Mesendoderm (in vitro differentiated cells): ENCODE results near the gene ENG. TPM values are rescaled to one million over a fixed set of nuclear protein-coding genes. Genes with fewer than 3 reads are reported as not detected.

ENCODE experiments used
- DNase-seq: peaks from one replicate; pipeline ENCODE4 v3.0.0; 2013
- H2AK5ac ChIP-seq: 2 replicates; pipeline ENCODE4 v1.6.1; 2013; ENCODE audit warnings: low read length, inconsistent platforms
- H2BK120ac ChIP-seq: 2 replicates; pipeline ENCODE4 v1.6.1; 2013; ENCODE audit warnings: low read depth, mild to moderate bottlenecking, low read length, moderate library complexity, mixed read lengths
- H2BK15ac ChIP-seq: replicated peaks from 2 replicates; pipeline ENCODE4 v1.6.1; 2013; ENCODE audit warnings: low read depth, mild to moderate bottlenecking, moderate library complexity
- H2BK5ac ChIP-seq: 2 replicates; pipeline ENCODE4 v1.6.1; 2013; ENCODE audit warnings: low read length, inconsistent platforms
- H3K18ac ChIP-seq: 2 replicates; pipeline ENCODE4 v1.6.1; 2013; ENCODE audit warnings: mild to moderate bottlenecking, low read length, mixed read lengths
- H3K23ac ChIP-seq: one replicate; pipeline ENCODE4 v1.6.1; 2013; ENCODE audit warnings: low read length
- H3K27ac ChIP-seq: 2 replicates; pipeline ENCODE4 v1.5.1; 2013; ENCODE audit warnings: low read depth, mild to moderate bottlenecking, inconsistent platforms, low read length, moderate library complexity
- H3K27me3 ChIP-seq: 2 replicates; pipeline ENCODE4 v1.6.1; 2013; ENCODE audit warnings: low read length, control low read depth, mild to moderate bottlenecking, inconsistent platforms; ENCODE audit not compliant: insufficient read depth, poor library complexity
- H3K36me3 ChIP-seq: 2 replicates; pipeline ENCODE4 v1.6.1; 2013; ENCODE audit warnings: low read length, inconsistent platforms; ENCODE audit not compliant: control insufficient read depth, insufficient read depth
- H3K4ac ChIP-seq: one replicate; pipeline ENCODE4 v1.6.1; 2013; ENCODE audit warnings: low read depth, mild to moderate bottlenecking, low read length, moderate library complexity
- H3K4me1 ChIP-seq: 2 replicates; pipeline ENCODE4 v1.6.1; 2013; ENCODE audit warnings: low read depth, low read length, inconsistent platforms; ENCODE audit not compliant: control insufficient read depth
- H3K4me2 ChIP-seq: 2 replicates; pipeline ENCODE4 v1.6.1; 2013; ENCODE audit warnings: low read length
- H3K4me3 ChIP-seq: 2 replicates; pipeline ENCODE4 v1.5.1; 2013; ENCODE audit warnings: mild to moderate bottlenecking, low read length
- H3K56ac ChIP-seq: one replicate; pipeline ENCODE4 v1.6.1; 2013; ENCODE audit warnings: low read length
- H3K79me1 ChIP-seq: 2 replicates; pipeline ENCODE4 v1.6.1; 2013; ENCODE audit warnings: low read length, inconsistent platforms
- H3K79me2 ChIP-seq: 2 replicates; pipeline ENCODE4 v1.6.1; 2013; ENCODE audit warnings: mild to moderate bottlenecking, low read length; ENCODE audit not compliant: control insufficient read depth, insufficient read depth
- H3K9ac ChIP-seq: 2 replicates; pipeline ENCODE4 v1.6.1; 2013; ENCODE audit warnings: low read length, inconsistent platforms
- H4K5ac ChIP-seq: one replicate; pipeline ENCODE4 v1.6.1; 2013; ENCODE audit warnings: low read length
- H4K8ac ChIP-seq: one replicate; pipeline ENCODE4 v1.6.1; 2013; ENCODE audit warnings: low read depth, mild to moderate bottlenecking, control low read depth, low read length, moderate library complexity
- WGBS: extraction: QIAGEN DNeasy Blood & Tissue Kit; methylation state at CpG from one replicate; pipeline ENCODE4 v1.1.7; 2013; ENCODE audit warnings: low lambda C conversion rate, missing lambda C conversion rate; ENCODE audit not compliant: insufficient coverage; ENCODE audit errors: extremely low coverage; 5-methylcytosine and 5-hydroxymethylcytosine counted together
- polyA plus RNA-seq, 2 experiments: library from polyadenylated mRNA; stranded (reverse); fragments of 200-250 nt; gene quantifications; one replicate each; pipeline ENCODE4 v1.2.3, GENCODE V29; 2013

ENG gene
- polyA plus RNA-seq (2013, experiment 1 of 2), result 5.9 TPM
- polyA plus RNA-seq (2013, experiment 2 of 2), result 5.4 TPM

DNA sequence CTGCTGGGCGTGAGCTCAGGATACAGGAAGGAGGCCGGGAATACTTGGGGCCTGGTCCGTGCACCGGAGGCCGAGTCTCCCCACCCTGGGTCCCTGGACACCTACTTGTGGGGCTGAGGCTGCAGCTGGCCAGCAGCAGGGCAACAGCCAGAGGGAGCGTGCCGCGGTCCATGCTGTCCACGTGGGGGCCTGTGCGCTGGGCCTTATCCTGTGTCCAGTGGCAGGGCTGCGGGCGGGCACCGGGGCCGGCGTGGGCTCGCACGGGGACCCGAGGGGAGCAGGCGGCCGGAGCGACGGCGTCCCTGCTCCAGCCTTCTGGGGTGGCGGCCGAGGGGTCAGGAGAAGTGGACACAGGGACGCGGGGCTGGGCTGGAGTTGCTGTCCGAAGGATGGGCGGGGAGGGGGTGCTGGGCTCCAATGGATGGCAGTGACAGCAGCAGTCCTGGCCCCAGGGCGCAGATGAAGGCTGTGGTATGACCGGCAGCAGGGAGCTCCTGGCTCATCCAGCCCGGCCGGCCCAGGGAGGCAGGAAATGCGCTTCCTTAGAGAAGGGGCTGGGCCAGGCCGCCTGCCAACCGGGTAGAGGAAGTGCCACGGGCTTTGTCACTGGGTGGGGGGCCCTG, at the start of gene ENG:
Gene ENG (minus strand): TSS at position 475 of the 623 bp plus-strand sequence. CDS start 303 bp downstream, at position 172.
- no peak within 1 kb of the TSS for H3K4ac ChIP-seq
- no peaks in the 10 kb centered on the region for H3K27me3 ChIP-seq
- H3K79me1 ChIP-seq, result no peaks in the 10 kb centered on the region
- H2AK5ac ChIP-seq, result peak within 1 kb of the TSS; percentile 25
- no peak within 1 kb of the TSS for H3K4me2 ChIP-seq
- H4K5ac ChIP-seq, result no peak within 1 kb of the TSS
- peak within 1 kb of the TSS; percentile 55 for H3K9ac ChIP-seq
- H2BK15ac ChIP-seq, result no peak within 1 kb of the TSS
- peaks cover 3% of the 10 kb centered on the region for H3K4me1 ChIP-seq
- H3K56ac ChIP-seq, result peak within 1 kb of the TSS; percentile 75
- H3K4me3 ChIP-seq, result no peak within 1 kb of the TSS
- peak within 1 kb of the TSS; percentile 29 for H3K18ac ChIP-seq
- H2BK120ac ChIP-seq, result no peak within 1 kb of the TSS
- no peaks in the 10 kb centered on the region for H3K79me2 ChIP-seq
- H2BK5ac ChIP-seq, result peak within 1 kb of the TSS; percentile 5
- H3K27ac ChIP-seq, result peak within 1 kb of the TSS; percentile 20
- H4K8ac ChIP-seq, result no peak within 1 kb of the TSS
- no peaks in the 10 kb centered on the region for H3K36me3 ChIP-seq
- DNase-seq, result peak; percentile 71
- no CpG with 5 or more reads among the region's 37 CpGs for WGBS
- H3K23ac ChIP-seq, result no peak within 1 kb of the TSS

DNA sequence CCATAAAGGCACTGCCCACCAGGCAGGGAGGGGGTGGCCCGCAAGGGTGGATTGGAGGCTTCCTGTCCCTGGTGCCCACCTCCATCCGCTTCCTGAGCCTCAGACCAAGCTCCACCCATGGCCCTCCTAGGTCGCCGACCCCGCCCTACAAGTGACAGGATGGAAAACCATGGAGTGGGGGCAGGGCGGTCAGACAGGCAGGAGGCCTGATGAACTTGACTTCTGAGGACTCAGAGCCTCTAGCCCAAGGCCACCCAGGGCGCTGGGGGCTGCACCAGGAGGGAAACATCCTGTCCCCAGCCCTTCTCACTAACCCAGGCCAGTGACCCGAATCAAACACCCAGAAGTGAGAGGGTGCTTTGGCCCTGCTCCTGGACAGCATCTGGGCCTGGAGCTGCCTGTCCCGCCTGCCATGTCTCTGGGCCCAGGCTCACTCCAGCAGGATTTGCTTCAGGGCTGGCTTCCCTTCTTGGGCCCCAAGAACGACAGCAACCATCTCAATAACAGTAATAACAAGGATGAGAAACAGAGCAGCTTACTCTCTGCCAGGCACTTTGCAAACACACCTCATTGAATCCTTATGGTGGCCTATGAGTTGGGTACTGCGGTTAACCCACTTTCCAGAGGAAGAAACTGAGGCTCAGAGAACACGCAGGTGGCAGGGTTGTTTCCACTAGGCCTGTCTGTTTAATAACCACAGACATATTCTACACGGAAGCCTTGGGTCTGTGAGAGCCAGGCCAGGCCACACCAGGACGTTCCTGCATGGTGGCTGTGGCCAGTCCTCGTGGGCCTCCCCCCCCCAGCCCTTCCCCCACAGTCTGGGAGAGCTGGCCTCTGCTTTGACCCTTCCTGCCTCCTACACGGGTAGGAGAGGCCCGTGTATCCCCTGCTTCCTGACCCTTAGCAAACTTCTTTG, 49.4 kb upstream of the ENG start:
- Histone ChIP-seq H2BK5ac (peak overlapping the region; percentile 47), H3K56ac (peak overlapping the region; percentile 70), H3K23ac (no peak overlapping the region), H3K18ac (no peak overlapping the region), H3K4ac (no peak overlapping the region), H3K4me1 (peaks cover 6% of the 10 kb centered on the region), H4K5ac (no peak overlapping the region), H3K27ac (peak overlapping the region; percentile 6), H3K27me3 (no peaks in the 10 kb centered on the region), H3K79me1 (no peaks in the 10 kb centered on the region), H2BK120ac (no peak overlapping the region), H3K36me3 (no peaks in the 10 kb centered on the region), H3K79me2 (no peaks in the 10 kb centered on the region), H4K8ac (no peak overlapping the region), H2AK5ac (peak overlapping the region; percentile 61), H3K4me3 (no peak overlapping the region), H2BK15ac (no peak overlapping the region), H3K9ac (peak overlapping the region; percentile 50), H3K4me2 (no peak overlapping the region)
- peak; percentile 90 for DNase-seq
- no CpG with 5 or more reads among the region's 17 CpGs for WGBS

DNA sequence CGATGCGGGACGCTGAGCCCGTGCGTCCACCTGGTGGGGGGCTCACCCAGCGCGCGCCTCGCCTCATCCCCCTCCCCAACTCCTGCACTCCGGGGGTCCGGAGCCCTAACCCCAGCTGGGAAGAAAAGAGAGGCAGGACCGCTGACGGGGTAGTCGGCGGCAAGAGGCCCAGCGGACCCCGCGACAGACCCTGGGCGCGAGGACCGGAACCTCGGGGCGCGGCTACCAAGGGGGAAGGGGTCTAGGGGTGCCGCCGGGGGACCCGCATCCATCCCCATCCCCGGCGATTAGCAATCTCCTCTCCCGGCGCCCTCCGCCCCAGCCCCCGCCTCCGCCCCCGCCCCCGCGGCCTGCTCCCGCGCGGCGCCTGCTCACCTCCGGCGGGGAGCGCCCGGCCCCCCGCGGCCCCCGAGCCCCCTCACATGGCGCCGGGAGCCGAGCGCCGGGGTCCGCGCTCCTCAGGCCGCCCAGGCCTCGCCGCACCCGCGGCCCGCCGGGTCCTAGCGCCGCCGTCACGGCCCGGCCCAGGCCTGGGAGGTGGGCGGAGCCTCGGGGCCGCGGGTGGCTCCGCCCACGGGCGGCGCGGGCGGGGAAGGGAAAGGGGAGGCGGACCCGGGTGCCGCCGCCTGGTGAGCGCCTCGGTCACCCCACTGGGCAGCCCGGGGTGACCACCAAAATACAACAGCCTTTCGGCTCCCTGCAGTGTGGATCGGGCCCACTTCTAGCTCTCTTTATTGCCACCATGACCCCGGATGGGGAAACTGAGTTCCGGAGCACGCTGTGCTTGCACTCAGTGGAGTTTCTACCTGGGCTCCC, 44.9 kb upstream of the ENG start, which contains the start of gene ST6GALNAC6:
Gene ST6GALNAC6 (minus strand): TSS at position 476 of the 816 bp plus-strand sequence. CDS start 1,622 bp downstream, outside the sequence.
- no CpG with 5 or more reads among the region's 89 CpGs for whole genome bisulfite sequencing
- peak within 1 kb of the TSS; percentile 81 for H3K56ac ChIP-seq
- peak within 1 kb of the TSS; percentile 71 for H3K4me3 ChIP-seq
- peak; percentile 68 for DNase-seq
- H3K4ac ChIP-seq, result no peak within 1 kb of the TSS
- no peak within 1 kb of the TSS for H2BK15ac ChIP-seq
- H4K8ac ChIP-seq, result peak within 1 kb of the TSS; percentile 77
- H4K5ac ChIP-seq, result no peak within 1 kb of the TSS
- peak within 1 kb of the TSS; percentile 64 for H3K18ac ChIP-seq
- no peak within 1 kb of the TSS for H3K23ac ChIP-seq
- no peak within 1 kb of the TSS for H2AK5ac ChIP-seq
- no peaks in the 10 kb centered on the region for H3K79me2 ChIP-seq
- H3K79me1 ChIP-seq, result no peaks in the 10 kb centered on the region
- no peaks in the 10 kb centered on the region for H3K27me3 ChIP-seq
- H2BK120ac ChIP-seq, result peak within 1 kb of the TSS; percentile 39
- H2BK5ac ChIP-seq, result no peak within 1 kb of the TSS
- peaks cover 6% of the 10 kb centered on the region for H3K4me1 ChIP-seq
- no peaks in the 10 kb centered on the region for H3K36me3 ChIP-seq
- peak within 1 kb of the TSS; percentile 80 for H3K4me2 ChIP-seq
- peak within 1 kb of the TSS; percentile 82 for H3K9ac ChIP-seq
- H3K27ac ChIP-seq, result no peak within 1 kb of the TSS

DNA sequence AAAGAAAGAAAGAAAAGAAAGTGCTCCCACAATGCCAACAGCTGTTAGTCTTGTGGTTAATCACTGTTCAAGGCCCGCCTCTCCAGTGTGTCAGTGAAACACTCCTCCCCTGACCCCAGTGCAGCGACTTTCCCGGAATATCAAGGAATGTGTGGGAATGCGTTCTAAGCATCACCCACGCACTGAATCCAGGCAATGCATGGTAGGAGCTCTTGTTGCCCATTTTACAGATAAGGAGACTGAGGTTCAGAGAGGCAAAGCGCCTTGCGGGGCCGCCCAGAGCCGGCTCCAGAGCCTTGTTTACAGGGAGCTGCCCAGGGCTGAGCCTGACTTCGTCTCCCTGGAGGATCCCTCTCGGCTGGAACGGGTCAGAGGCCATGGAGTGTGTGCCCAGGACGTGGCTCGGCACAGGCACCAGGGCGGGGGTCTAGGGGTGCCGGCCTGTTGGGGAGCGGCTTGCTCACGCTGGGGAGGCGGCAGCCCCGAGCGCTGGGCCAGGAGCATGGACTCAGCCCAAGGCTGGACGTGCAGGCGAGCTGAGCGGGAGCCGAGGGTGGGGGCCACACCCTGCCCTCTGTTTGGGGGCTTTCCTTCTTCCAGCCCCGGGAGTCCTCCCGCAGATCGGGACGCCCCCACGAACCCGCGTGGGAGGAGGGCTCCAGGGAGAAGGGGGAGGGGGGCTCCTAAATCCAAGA, 44.1 kb upstream of the ENG start:
- peak overlapping the region; percentile 71 for H3K4me3 ChIP-seq

DNA sequence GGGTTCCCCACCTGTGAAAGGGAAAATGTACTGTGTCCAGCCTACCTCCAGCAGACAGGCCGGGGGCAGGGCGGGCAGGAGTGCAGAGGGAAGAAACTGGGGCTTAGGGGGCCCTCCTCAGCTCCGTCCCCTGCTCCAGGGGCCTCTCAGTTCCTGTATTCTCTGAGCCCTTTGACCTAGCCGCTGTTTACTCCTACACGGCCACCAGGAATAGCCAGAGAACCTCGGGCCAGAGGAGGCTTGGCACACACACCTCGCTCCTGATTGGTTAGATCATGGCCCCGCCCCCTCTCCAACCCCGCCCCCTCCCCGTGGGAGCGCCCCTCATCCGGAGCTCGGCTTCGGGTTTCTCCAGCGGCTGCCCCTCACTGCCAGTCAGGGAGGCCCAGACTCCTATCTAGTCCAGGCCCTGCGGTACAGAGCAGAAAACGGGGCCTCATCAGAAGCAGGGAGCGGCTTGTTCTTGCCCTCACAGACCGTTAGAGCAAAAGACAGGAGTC, 42.8 kb upstream of the ENG start:
- H3K4me1 ChIP-seq, result no peaks in the 10 kb centered on the region
- no peaks in the 10 kb centered on the region for H3K79me2 ChIP-seq
- no peak overlapping the region for H4K5ac ChIP-seq
- H3K18ac ChIP-seq, result no peak overlapping the region
- H4K8ac ChIP-seq, result no peak overlapping the region
- DNase-seq, result peak; percentile 87
- no peak overlapping the region for H2BK120ac ChIP-seq
- no peak overlapping the region for H2AK5ac ChIP-seq
- no peaks in the 10 kb centered on the region for H3K27me3 ChIP-seq
- no peak overlapping the region for H3K4me3 ChIP-seq
- no peak overlapping the region for H3K4ac ChIP-seq
- no peaks in the 10 kb centered on the region for H3K79me1 ChIP-seq
- H3K23ac ChIP-seq, result no peak overlapping the region
- H3K27ac ChIP-seq, result no peak overlapping the region
- H3K56ac ChIP-seq, result peak overlapping the region; percentile 12
- peaks cover 4% of the 10 kb centered on the region for H3K36me3 ChIP-seq
- H3K4me2 ChIP-seq, result no peak overlapping the region
- no peak overlapping the region for H2BK15ac ChIP-seq
- H3K9ac ChIP-seq, result peak overlapping the region; percentile 19
- no peak overlapping the region for H2BK5ac ChIP-seq
- no CpG with 5 or more reads among the region's 19 CpGs for whole genome bisulfite sequencing

More for the DNA sequence above, 44.1 kb upstream of the ENG start:
- no peak for DNase-seq
- Histone ChIP-seq H3K9ac (peak overlapping the region; percentile 82), H4K5ac (no peak overlapping the region), H3K56ac (peak overlapping the region; percentile 80), H3K4me2 (peak overlapping the region; percentile 35), H3K18ac (peak overlapping the region; percentile 64), H2BK15ac (no peak overlapping the region), H3K36me3 (no peaks in the 10 kb centered on the region), H4K8ac (peak overlapping the region; percentile 77), H3K27ac (no peak overlapping the region), H3K79me2 (no peaks in the 10 kb centered on the region), H3K4me1 (no peaks in the 10 kb centered on the region), H3K27me3 (no peaks in the 10 kb centered on the region), H3K79me1 (no peaks in the 10 kb centered on the region), H2BK5ac (no peak overlapping the region), H3K4ac (no peak overlapping the region), H2AK5ac (no peak overlapping the region), H3K23ac (no peak overlapping the region), H2BK120ac (no peak overlapping the region)
- no CpG with 5 or more reads among the region's 32 CpGs for WGBS
